Smooth muscle cell (in vitro differentiated cells): ENCODE measurements around the gene FARP1. TPM values are rescaled to one million over a fixed set of nuclear protein-coding genes. Genes with fewer than 3 reads are reported as not detected.

ENCODE experiments used
- DNase-seq: peaks from one replicate; lab custom pipeline; 2025; ENCODE audit not compliant: unreplicated experiment; lab: John Stamatoyannopoulos, UW
- H2AFZ ChIP-seq: fragments of 200-600 bp; sonication (generic); 2 replicates; pipeline ENCODE4 v1.6.0; 2016; ENCODE audit warnings: antibody characterized with exemption, low read depth, mild to moderate bottlenecking
- H3F3A ChIP-seq: fragments of 200-600 bp; sonication (generic); 2 replicates; pipeline ENCODE4 v1.6.0; 2017; ENCODE audit warnings: antibody characterized with exemption, low read depth
- H3K27ac ChIP-seq: fragments of 200-600 bp; sonication (generic); 2 replicates; pipeline ENCODE4 v1.5.1; 2016; ENCODE audit warnings: low read depth, mild to moderate bottlenecking
- H3K27me3 ChIP-seq: fragments of 200-600 bp; sonication (generic); 2 replicates; pipeline ENCODE4 v1.6.1; 2016; ENCODE audit warnings: low read depth, mild to moderate bottlenecking
- H3K36me3 ChIP-seq: fragments of 200-600 bp; sonication (generic); 2 replicates; pipeline ENCODE4 v1.5.1; 2016; ENCODE audit warnings: low read depth
- H3K4me1 ChIP-seq: fragments of 200-600 bp; sonication (generic); 2 replicates; pipeline ENCODE4 v1.5.1; 2016; ENCODE audit warnings: low read depth
- H3K4me2 ChIP-seq: fragments of 200-600 bp; sonication (generic); 2 replicates; pipeline ENCODE4 v1.6.0; 2016; ENCODE audit warnings: mild to moderate bottlenecking
- H3K4me3 ChIP-seq: fragments of 200-600 bp; sonication (generic); 2 replicates; pipeline ENCODE4 v1.5.1; 2016; ENCODE audit warnings: mild to moderate bottlenecking
- H3K79me2 ChIP-seq: fragments of 200-600 bp; sonication (generic); 2 replicates; pipeline ENCODE4 v1.6.0; 2016; ENCODE audit warnings: low read depth, mild to moderate bottlenecking
- H3K9ac ChIP-seq: fragments of 200-600 bp; sonication (generic); 2 replicates; pipeline ENCODE4 v1.6.0; 2016; ENCODE audit warnings: low read depth
- H3K9me3 ChIP-seq: fragments of 200-600 bp; sonication (generic); replicated peaks from 2 replicates; pipeline ENCODE4 v1.5.1; 2016; ENCODE audit warnings: low read depth
- H4K20me1 ChIP-seq: fragments of 200-600 bp; sonication (generic); 2 replicates; pipeline ENCODE4 v1.6.0; 2016; ENCODE audit warnings: low read depth
- WGBS: methylation state at CpG from one replicate; pipeline ENCODE4 v1.1.7; 2016; ENCODE audit warnings: low lambda C conversion rate; 5-methylcytosine and 5-hydroxymethylcytosine counted together
- polyA plus RNA-seq: library from polyadenylated mRNA; unstranded; fragments of >200 nt; fragmentation: Nextera tagmentation; extraction: Ambion mirVana; gene quantifications from 2 replicates; pipeline ENCODE4 v1.2.1, GENCODE V29; 2016
- total RNA-seq: library from RNA; depleted of rRNA; stranded (reverse); fragments of >200 nt; gene quantifications from 2 replicates; pipeline ENCODE4 v1.2.3, GENCODE V29; 2014
- TF ChIP-seq, protein P1 (sequence below): fragments of 200-600 bp; sonication (generic); IDR thresholded peaks from 2 replicates; pipeline ENCODE4 v1.5.1; 2017; ENCODE audit warnings: borderline replicate concordance, mild to moderate bottlenecking, antibody characterized with exemption; ENCODE audit not compliant: insufficient read depth, poor library complexity, severe bottlenecking

The FARP1 gene
- total and polyA plus RNA-seq, 2 experiments from 2014 or later: 59.4 to 104 TPM

DNA sequence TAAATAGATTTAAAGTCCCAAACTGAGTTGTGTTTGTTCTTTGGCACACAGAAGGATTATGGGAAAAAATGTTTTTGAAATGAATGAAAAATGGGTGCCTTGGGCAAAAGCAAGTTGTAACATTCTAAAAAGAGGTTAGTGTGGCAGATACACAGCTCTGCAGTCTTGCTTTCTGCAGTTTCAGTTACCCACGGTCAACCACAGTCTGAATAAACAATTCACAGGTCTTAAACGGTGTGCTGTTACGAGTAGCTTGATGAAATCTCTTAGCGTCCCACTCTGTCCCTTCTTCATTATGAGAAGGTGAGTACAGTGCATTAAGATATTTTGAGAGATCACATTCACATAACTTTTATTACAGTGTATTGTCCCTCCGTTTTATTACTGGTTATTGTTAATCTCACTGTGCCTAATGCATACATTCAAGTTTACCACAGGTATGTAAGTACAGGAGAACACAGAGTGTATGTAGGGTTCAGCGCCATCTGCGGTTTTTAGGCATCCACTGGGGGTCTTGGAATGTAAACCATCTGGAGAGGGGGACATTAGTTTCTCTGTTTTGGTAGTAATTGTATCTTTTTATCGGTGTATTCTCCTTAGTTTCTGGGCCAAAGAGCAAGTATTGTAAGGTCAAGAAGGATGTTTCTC lies 8.1 kb downstream of the FARP1 start:
- WGBS: 55% methylated on average over 8 of the region's 8 CpGs
- no peaks in the 10 kb centered on the region for H3K27me3 ChIP-seq
- peaks cover 21% of the 10 kb centered on the region for H3K4me1 ChIP-seq
- no peak overlapping the region for H3K4me3 ChIP-seq
- peaks cover 6% of the 10 kb centered on the region for H3F3A ChIP-seq
- DNase-seq: no peak
- no peaks in the 10 kb centered on the region for H3K36me3 ChIP-seq
- H2AFZ ChIP-seq: no peak overlapping the region
- H3K79me2 ChIP-seq: peaks cover 93% of the 10 kb centered on the region
- H3K27ac ChIP-seq: no peak overlapping the region
- H3K9me3 ChIP-seq: no peaks in the 10 kb centered on the region
- peaks cover 91% of the 10 kb centered on the region for H4K20me1 ChIP-seq
- peak overlapping the region; percentile 33 for H3K4me2 ChIP-seq
- TF ChIP-seq, protein P1, sequence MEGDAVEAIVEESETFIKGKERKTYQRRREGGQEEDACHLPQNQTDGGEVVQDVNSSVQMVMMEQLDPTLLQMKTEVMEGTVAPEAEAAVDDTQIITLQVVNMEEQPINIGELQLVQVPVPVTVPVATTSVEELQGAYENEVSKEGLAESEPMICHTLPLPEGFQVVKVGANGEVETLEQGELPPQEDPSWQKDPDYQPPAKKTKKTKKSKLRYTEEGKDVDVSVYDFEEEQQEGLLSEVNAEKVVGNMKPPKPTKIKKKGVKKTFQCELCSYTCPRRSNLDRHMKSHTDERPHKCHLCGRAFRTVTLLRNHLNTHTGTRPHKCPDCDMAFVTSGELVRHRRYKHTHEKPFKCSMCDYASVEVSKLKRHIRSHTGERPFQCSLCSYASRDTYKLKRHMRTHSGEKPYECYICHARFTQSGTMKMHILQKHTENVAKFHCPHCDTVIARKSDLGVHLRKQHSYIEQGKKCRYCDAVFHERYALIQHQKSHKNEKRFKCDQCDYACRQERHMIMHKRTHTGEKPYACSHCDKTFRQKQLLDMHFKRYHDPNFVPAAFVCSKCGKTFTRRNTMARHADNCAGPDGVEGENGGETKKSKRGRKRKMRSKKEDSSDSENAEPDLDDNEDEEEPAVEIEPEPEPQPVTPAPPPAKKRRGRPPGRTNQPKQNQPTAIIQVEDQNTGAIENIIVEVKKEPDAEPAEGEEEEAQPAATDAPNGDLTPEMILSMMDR: no peak
- no peak overlapping the region for H3K9ac ChIP-seq

DNA sequence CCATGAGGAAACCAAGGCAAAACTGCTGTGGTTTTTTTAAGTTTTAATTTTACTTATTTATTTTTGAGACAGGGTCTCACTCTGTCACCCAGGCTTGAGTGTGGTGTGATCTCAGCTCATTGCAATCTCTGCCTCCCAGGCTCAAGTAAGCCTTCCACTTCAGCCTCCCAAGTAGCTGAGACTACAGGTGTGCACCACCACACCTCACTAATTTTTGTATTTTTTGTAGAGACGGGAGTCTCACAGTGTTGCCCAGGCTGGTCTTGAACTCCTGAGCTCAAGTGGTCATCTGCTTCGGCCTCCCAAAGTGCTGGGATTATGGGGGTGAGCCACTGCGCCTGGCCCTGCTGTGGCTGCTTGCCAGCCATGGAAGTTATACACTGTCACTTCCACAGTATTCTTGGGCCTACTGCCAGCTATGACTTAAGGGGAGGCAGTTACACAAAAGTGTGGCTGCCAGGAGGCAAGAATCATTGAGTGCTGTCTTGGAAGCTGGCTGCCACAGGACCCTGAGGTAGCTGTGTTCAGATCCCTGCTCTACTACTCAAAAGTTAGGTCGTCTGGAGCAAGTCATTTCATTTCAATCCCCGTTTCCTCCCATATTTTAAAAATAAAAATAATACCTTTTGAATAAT lies 12.7 kb downstream of the FARP1 start:
- no peaks in the 10 kb centered on the region for H3K27me3 ChIP-seq
- peaks cover 95% of the 10 kb centered on the region for H3K79me2 ChIP-seq
- WGBS: 83% methylated on average over 5 of the region's 5 CpGs
- no peak overlapping the region for H3K4me2 ChIP-seq
- peaks cover 11% of the 10 kb centered on the region for H3K4me1 ChIP-seq
- H4K20me1 ChIP-seq: peaks cover 90% of the 10 kb centered on the region
- TF ChIP-seq, protein P1: no peak
- no peak overlapping the region for H3K4me3 ChIP-seq
- H2AFZ ChIP-seq: no peak overlapping the region
- no peaks in the 10 kb centered on the region for H3K36me3 ChIP-seq
- no peaks in the 10 kb centered on the region for H3F3A ChIP-seq
- H3K27ac ChIP-seq: no peak overlapping the region
- no peak overlapping the region for H3K9ac ChIP-seq
- no peaks in the 10 kb centered on the region for H3K9me3 ChIP-seq
- no peak for DNase-seq

DNA sequence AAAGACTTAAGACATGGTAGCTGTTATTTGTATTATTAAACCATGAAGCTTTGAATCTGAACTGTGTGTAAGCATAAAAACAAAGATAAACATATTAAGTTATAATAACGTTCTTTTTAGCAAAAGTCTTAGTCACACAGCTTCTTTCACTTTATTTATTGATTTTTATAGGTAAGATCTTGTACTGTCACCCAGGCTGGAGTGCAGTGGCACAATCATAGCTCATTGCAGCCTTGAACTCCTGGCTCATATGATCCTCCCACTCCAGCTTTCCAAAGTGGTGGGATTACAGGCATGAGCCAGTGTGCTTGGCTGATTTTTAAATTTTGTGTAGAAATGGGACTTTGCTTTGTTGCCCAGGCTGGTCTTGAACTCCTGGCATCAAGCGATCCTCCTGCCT lies 13.4 kb downstream of the FARP1 start:
- peaks cover 5% of the 10 kb centered on the region for H3K4me1 ChIP-seq
- no peak overlapping the region for H3K4me3 ChIP-seq
- no peaks in the 10 kb centered on the region for H3F3A ChIP-seq
- H2AFZ ChIP-seq: no peak overlapping the region
- TF ChIP-seq, protein P1: no peak
- no peaks in the 10 kb centered on the region for H3K27me3 ChIP-seq
- peaks cover 95% of the 10 kb centered on the region for H3K79me2 ChIP-seq
- no peak overlapping the region for H3K9ac ChIP-seq
- H3K27ac ChIP-seq: no peak overlapping the region
- no peak for DNase-seq
- H4K20me1 ChIP-seq: peaks cover 88% of the 10 kb centered on the region
- 87% methylated on average over 2 of the region's 2 CpGs for WGBS
- H3K9me3 ChIP-seq: no peaks in the 10 kb centered on the region
- no peaks in the 10 kb centered on the region for H3K36me3 ChIP-seq
- no peak overlapping the region for H3K4me2 ChIP-seq
